Panc1 (cell line): Measurements from ENCODE around the gene GGT6.

ENCODE experiments used
- POLR2AphosphoS5 ChIP-seq: IDR thresholded peaks from 2 replicates; pipeline ENCODE4 v1.6.1; 2012; ENCODE audit warnings: mild to moderate bottlenecking, low read depth, low read length, moderate library complexity
- SIN3A ChIP-seq: IDR thresholded peaks from 2 replicates; pipeline ENCODE4 v1.6.1; 2012; ENCODE audit warnings: low read depth, mild to moderate bottlenecking, low read length, moderate library complexity, borderline replicate concordance; ENCODE audit not compliant: insufficient read depth
- TCF7L2 ChIP-seq: IDR thresholded peaks from 2 replicates; pipeline ENCODE4 v1.6.1; 2011; ENCODE audit warnings: mild to moderate bottlenecking, low read depth, low read length, inconsistent platforms
- TF ChIP-seq, protein P1 (sequence below): fragments of 450-650 bp; IDR thresholded peaks from 2 replicates; pipeline ENCODE4 v1.5.1; 2017; ENCODE audit warnings: mild to moderate bottlenecking
- TF ChIP-seq, protein P2 (sequence below), 2 experiments: IDR thresholded peaks; 2 replicates each; pipeline ENCODE4 v1.6.1; 2011 to 2012; ENCODE audit warnings: low read depth in 2 of 2, control low read depth in 1 of 2, low read length in 1 of 2, mild to moderate bottlenecking in 1 of 2, moderate library complexity in 1 of 2; ENCODE audit not compliant: insufficient read depth in 1 of 2

DNA sequence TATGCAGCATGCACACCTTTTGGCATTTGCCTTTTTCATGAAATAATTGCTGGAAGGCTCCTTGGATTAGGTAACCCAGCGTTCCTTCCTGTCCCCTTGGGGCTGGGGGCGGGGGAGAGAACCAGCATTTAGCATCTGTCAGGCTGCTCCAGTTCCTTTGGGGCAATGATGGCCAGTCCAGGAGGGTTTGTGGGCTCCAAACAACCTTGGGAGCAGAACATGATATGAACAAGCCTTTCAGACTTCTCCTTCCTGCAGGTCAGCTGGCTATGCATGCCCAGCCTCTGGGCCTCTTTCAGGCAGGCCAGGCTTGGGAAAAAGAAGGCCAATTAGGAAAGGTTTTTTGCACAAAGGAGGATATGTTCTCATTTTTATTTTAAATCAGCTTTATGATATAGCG is 22.8 kb upstream of the GGT6 start:
- TF ChIP-seq SIN3A (no peak), POLR2AphosphoS5 (no peak), TCF7L2 (no peak)
- TF ChIP-seq, protein P1, sequence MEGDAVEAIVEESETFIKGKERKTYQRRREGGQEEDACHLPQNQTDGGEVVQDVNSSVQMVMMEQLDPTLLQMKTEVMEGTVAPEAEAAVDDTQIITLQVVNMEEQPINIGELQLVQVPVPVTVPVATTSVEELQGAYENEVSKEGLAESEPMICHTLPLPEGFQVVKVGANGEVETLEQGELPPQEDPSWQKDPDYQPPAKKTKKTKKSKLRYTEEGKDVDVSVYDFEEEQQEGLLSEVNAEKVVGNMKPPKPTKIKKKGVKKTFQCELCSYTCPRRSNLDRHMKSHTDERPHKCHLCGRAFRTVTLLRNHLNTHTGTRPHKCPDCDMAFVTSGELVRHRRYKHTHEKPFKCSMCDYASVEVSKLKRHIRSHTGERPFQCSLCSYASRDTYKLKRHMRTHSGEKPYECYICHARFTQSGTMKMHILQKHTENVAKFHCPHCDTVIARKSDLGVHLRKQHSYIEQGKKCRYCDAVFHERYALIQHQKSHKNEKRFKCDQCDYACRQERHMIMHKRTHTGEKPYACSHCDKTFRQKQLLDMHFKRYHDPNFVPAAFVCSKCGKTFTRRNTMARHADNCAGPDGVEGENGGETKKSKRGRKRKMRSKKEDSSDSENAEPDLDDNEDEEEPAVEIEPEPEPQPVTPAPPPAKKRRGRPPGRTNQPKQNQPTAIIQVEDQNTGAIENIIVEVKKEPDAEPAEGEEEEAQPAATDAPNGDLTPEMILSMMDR = no peak
- TF ChIP-seq, protein P2, sequence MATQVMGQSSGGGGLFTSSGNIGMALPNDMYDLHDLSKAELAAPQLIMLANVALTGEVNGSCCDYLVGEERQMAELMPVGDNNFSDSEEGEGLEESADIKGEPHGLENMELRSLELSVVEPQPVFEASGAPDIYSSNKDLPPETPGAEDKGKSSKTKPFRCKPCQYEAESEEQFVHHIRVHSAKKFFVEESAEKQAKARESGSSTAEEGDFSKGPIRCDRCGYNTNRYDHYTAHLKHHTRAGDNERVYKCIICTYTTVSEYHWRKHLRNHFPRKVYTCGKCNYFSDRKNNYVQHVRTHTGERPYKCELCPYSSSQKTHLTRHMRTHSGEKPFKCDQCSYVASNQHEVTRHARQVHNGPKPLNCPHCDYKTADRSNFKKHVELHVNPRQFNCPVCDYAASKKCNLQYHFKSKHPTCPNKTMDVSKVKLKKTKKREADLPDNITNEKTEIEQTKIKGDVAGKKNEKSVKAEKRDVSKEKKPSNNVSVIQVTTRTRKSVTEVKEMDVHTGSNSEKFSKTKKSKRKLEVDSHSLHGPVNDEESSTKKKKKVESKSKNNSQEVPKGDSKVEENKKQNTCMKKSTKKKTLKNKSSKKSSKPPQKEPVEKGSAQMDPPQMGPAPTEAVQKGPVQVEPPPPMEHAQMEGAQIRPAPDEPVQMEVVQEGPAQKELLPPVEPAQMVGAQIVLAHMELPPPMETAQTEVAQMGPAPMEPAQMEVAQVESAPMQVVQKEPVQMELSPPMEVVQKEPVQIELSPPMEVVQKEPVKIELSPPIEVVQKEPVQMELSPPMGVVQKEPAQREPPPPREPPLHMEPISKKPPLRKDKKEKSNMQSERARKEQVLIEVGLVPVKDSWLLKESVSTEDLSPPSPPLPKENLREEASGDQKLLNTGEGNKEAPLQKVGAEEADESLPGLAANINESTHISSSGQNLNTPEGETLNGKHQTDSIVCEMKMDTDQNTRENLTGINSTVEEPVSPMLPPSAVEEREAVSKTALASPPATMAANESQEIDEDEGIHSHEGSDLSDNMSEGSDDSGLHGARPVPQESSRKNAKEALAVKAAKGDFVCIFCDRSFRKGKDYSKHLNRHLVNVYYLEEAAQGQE (IDR thresholded peaks at IDR 0.05; ENCODE audit: insufficient read depth in 1 of 2, low read depth in 2 of 2, low read length in 1 of 2) = no peak
